Neuronal stem cell (in vitro differentiated cells): Measurements from ENCODE around the gene IQGAP3.
A peak's percentile ranks its signal among the peaks of the same experiment; 100 is the strongest.

Experiments used
- DNase-seq: peaks from one replicate; pipeline ENCODE4 v3.0.0-alpha.2; 2013; ENCODE audit warnings: low spot score
- H2AFZ ChIP-seq: one replicate; pipeline ENCODE4 v1.6.1; 2013; ENCODE audit warnings: mild to moderate bottlenecking, low read length, inconsistent platforms
- H2AK5ac ChIP-seq: 2 replicates; pipeline ENCODE4 v1.6.1; 2013; ENCODE audit warnings: low read depth, mild to moderate bottlenecking, inconsistent platforms, low read length, moderate library complexity, mixed read lengths
- H2BK120ac ChIP-seq: 2 replicates; pipeline ENCODE4 v1.6.1; 2013; ENCODE audit warnings: low read depth, mild to moderate bottlenecking, inconsistent platforms, low read length, moderate library complexity, mixed read lengths
- H2BK12ac ChIP-seq: one replicate; pipeline ENCODE4 v1.6.1; 2013; ENCODE audit warnings: low read length, inconsistent platforms
- H2BK15ac ChIP-seq: 2 replicates; pipeline ENCODE4 v1.6.1; 2013; ENCODE audit warnings: mild to moderate bottlenecking, low read length, inconsistent platforms, mixed read lengths
- H2BK5ac ChIP-seq: one replicate; pipeline ENCODE4 v1.6.1; 2013; ENCODE audit warnings: inconsistent platforms, mild to moderate bottlenecking, low read length, moderate library complexity
- H3K14ac ChIP-seq: one replicate; pipeline ENCODE4 v1.6.1; 2013; ENCODE audit warnings: low read length, inconsistent platforms
- H3K18ac ChIP-seq: 2 replicates; pipeline ENCODE4 v1.6.1; 2013; ENCODE audit warnings: low read length, inconsistent platforms
- H3K23ac ChIP-seq: 2 replicates; pipeline ENCODE4 v1.6.1; 2013; ENCODE audit warnings: low read depth, mild to moderate bottlenecking, mixed read lengths, low read length, inconsistent platforms; ENCODE audit not compliant: poor library complexity
- H3K27ac ChIP-seq: replicated peaks from 3 replicates; pipeline ENCODE4 v1.5.1; 2013; ENCODE audit warnings: low read length, inconsistent platforms
- H3K27me3 ChIP-seq, 3 experiments: 2 replicates each; pipeline ENCODE4 v1.6.1; 2013; ENCODE audit warnings: low read length in 3 of 3, mild to moderate bottlenecking in 2 of 3, inconsistent platforms in 1 of 3, low read depth in 1 of 3, mixed read lengths in 1 of 3, moderate library complexity in 1 of 3; ENCODE audit not compliant: control insufficient read depth in 3 of 3, insufficient read depth in 3 of 3
- H3K36me3 ChIP-seq, 2 donors: replicated peaks in 1 of 2; 2 replicates each; pipeline ENCODE4 v1.6.1; 2013; ENCODE audit warnings: low read length in 2 of 2; ENCODE audit not compliant: control insufficient read depth in 2 of 2, insufficient read depth in 2 of 2
- H3K4ac ChIP-seq: 2 replicates; pipeline ENCODE4 v1.6.1; 2013; ENCODE audit warnings: inconsistent platforms, mild to moderate bottlenecking, low read length, moderate library complexity
- H3K4me1 ChIP-seq, 2 donors: 1 replicate in 1 of 2; 2 replicates in 1 of 2; pipeline ENCODE4 v1.6.1; 2013; ENCODE audit warnings: low read length in 2 of 2, low read depth in 1 of 2; ENCODE audit not compliant: control insufficient read depth in 2 of 2, insufficient read depth in 1 of 2
- H3K4me2 ChIP-seq: one replicate; pipeline ENCODE4 v1.6.1; 2013; ENCODE audit warnings: mild to moderate bottlenecking, low read length, inconsistent platforms; ENCODE audit not compliant: insufficient read depth, poor library complexity, severe bottlenecking
- H3K4me3 ChIP-seq, 2 donors: 2 replicates each; pipeline ENCODE4 v1.5.1; 2013; ENCODE audit warnings: low read length in 2 of 2, mild to moderate bottlenecking in 2 of 2, inconsistent platforms in 1 of 2, moderate library complexity in 1 of 2
- H3K79me1 ChIP-seq: one replicate; pipeline ENCODE4 v1.6.1; 2013; ENCODE audit warnings: low read depth, mild to moderate bottlenecking, inconsistent platforms, low read length, moderate library complexity
- H3K9ac ChIP-seq: one replicate; pipeline ENCODE4 v1.6.1; 2013; ENCODE audit warnings: mild to moderate bottlenecking, low read depth, low read length, inconsistent platforms; ENCODE audit not compliant: poor library complexity
- H3K9me3 ChIP-seq, 2 donors: replicated peaks in 1 of 2; 2 replicates each; pipeline versions ENCODE3 to v1.6.1; 2013; ENCODE audit warnings: low read length in 2 of 2, mild to moderate bottlenecking in 2 of 2, inconsistent platforms in 1 of 2, low read depth in 1 of 2, mixed read lengths in 1 of 2, moderate library complexity in 1 of 2; ENCODE audit not compliant: control insufficient read depth in 2 of 2, insufficient read depth in 1 of 2
- H4K8ac ChIP-seq: one replicate; pipeline ENCODE4 v1.6.1; 2013; ENCODE audit warnings: low read depth, mild to moderate bottlenecking, inconsistent platforms, low read length, moderate library complexity
- H4K91ac ChIP-seq: one replicate; pipeline ENCODE4 v1.6.1; 2013; ENCODE audit warnings: low read length, low read depth, mild to moderate bottlenecking, inconsistent platforms; ENCODE audit not compliant: poor library complexity
- WGBS, 2 donors: extraction: QIAGEN DNeasy Blood & Tissue Kit; methylation state at CpG; one replicate each; pipeline ENCODE4 v1.1.7; 2013; ENCODE audit warnings: missing lambda C conversion rate in 2 of 2, mixed read lengths in 1 of 2; ENCODE audit not compliant: insufficient read length in 2 of 2, insufficient replicate concordance in 1 of 2; ENCODE audit errors: extremely low coverage in 2 of 2; 5-methylcytosine and 5-hydroxymethylcytosine counted together

Gene IQGAP3

GRCh38 chr1:156503698-156504437, 68.5 kb downstream of the IQGAP3 start:
- Histone ChIP-seq H2BK5ac (no peak overlapping the region), H3K14ac (no peak overlapping the region), H3K4ac (no peak overlapping the region), H2AFZ (peak overlapping the region; percentile 52), H3K4me3 (no peak overlapping the region), H2AK5ac (peak overlapping the region; percentile 85), H3K4me1 (peaks cover 15 to 28% of the 10 kb centered on the region in 2 donors), H3K27me3 (peaks cover 0 to 11% (median 0%) of the 10 kb centered on the region in 3 experiments), H4K8ac (no peak overlapping the region), H3K9ac (no peak overlapping the region), H4K91ac (no peak overlapping the region), H3K36me3 (no peaks in the 10 kb centered on the region), H2BK15ac (peak overlapping the region; percentile 83), H3K23ac (no peak overlapping the region), H3K4me2 (no peak overlapping the region), H3K9me3 (no peaks in the 10 kb centered on the region), H3K18ac (peak overlapping the region; percentile 49), H2BK120ac (no peak overlapping the region), H3K79me1 (no peaks in the 10 kb centered on the region), H3K27ac (peak overlapping the region; percentile 14), H2BK12ac (peak overlapping the region; percentile 43)
- WGBS, 2 donors, result no CpG with 5 or more reads among the region's 5 CpGs
- DNase-seq, result no peak

- Histone ChIP-seq H2BK120ac (no peak overlapping the region), H3K79me1 (no peaks in the 10 kb centered on the region), H3K27me3 (peaks cover 0 to 5% (median 0%) of the 10 kb centered on the region in 3 experiments), H3K4me3 (no peak overlapping the region), H3K36me3 (no peaks in the 10 kb centered on the region), H2BK12ac (peak overlapping the region; percentile 82), H4K91ac (no peak overlapping the region), H3K18ac (no peak overlapping the region), H4K8ac (no peak overlapping the region), H3K9ac (no peak overlapping the region), H2BK15ac (no peak overlapping the region), H3K23ac (no peak overlapping the region), H3K4ac (no peak overlapping the region), H3K4me1 (peaks cover 21 to 34% of the 10 kb centered on the region in 2 donors), H3K4me2 (no peak overlapping the region), H3K14ac (no peak overlapping the region), H2AK5ac (peak overlapping the region; percentile 0), H3K27ac (no peak overlapping the region), H3K9me3 (no peaks in the 10 kb centered on the region), H2AFZ (peak overlapping the region; percentile 49), H2BK5ac (peak overlapping the region; percentile 19)
- DNase-seq, result no peak
- WGBS, 2 donors, result no CpG with 5 or more reads among the region's 12 CpGs
Measured at GRCh38 chr1:156502894-156503697, 69.3 kb downstream of the IQGAP3 start.

GRCh38 chr1:156502391-156502893, 69.9 kb downstream of the IQGAP3 start:
- Histone ChIP-seq H3K9ac (no peak overlapping the region), H3K23ac (no peak overlapping the region), H3K79me1 (no peaks in the 10 kb centered on the region), H2BK5ac (peak overlapping the region; percentile 19), H2AK5ac (peak overlapping the region; percentile 0), H3K4ac (no peak overlapping the region), H2BK12ac (peak overlapping the region; percentile 82), H3K27me3 (no peaks in the 10 kb centered on the region), H4K8ac (no peak overlapping the region), H4K91ac (no peak overlapping the region), H2BK120ac (no peak overlapping the region), H3K18ac (no peak overlapping the region), H3K36me3 (no peaks in the 10 kb centered on the region), H3K9me3 (no peaks in the 10 kb centered on the region), H3K4me3 (no peak overlapping the region), H3K4me1 (peaks cover 22 to 39% of the 10 kb centered on the region in 2 donors), H2BK15ac (no peak overlapping the region), H3K14ac (no peak overlapping the region), H3K4me2 (no peak overlapping the region), H2AFZ (peak overlapping the region; percentile 49), H3K27ac (no peak overlapping the region)
- no peak for DNase-seq
- WGBS, 2 donors, result no CpG with 5 or more reads among the region's 1 CpG
